Activated naive CD8-positive, alpha-beta T cell (primary cell): ENCODE results near the gene SCO1.
"Not testable (repeated sequence)": the region's sequence is repeated elsewhere in the genome, so short reads cannot be mapped to it uniquely, and the experiment has no call there.

ENCODE experiments used
- H3K27ac Mint-ChIP-seq: one replicate; pipeline ENCODE4 v1.8.0; 2021; ENCODE audit warnings: mixed read lengths
- H3K27me3 Mint-ChIP-seq: one replicate; pipeline ENCODE4 v1.8.0; 2021; ENCODE audit warnings: mixed read lengths
- H3K36me3 Mint-ChIP-seq: one replicate; pipeline ENCODE4 v1.8.0; 2021; ENCODE audit warnings: mixed read lengths
- H3K4me1 Mint-ChIP-seq: one replicate; pipeline ENCODE4 v1.8.0; 2021; ENCODE audit warnings: low read depth, mixed read lengths
- H3K4me3 Mint-ChIP-seq: one replicate; pipeline ENCODE4 v1.8.0; 2021; ENCODE audit warnings: mild to moderate bottlenecking, mixed read lengths
- H3K9me3 Mint-ChIP-seq: one replicate; pipeline ENCODE4 v1.8.0; 2021; ENCODE audit warnings: low read depth, mixed read lengths

Gene SCO1

GRCh38 chr17:10731408-10731879, 34.1 kb upstream of the SCO1 start:
- Mint-ChIP-seq H3K9me3 (no peaks in the 10 kb centered on the region), H3K4me1 (peaks cover 21% of the 10 kb centered on the region), H3K27me3 (no peaks in the 10 kb centered on the region), H3K36me3 (no peaks in the 10 kb centered on the region), H3K4me3 (no peak overlapping the region), H3K27ac (peak overlapping the region; percentile 87)

- Mint-ChIP-seq H3K4me1 (peaks cover 25% of the 10 kb centered on the region), H3K27ac (peak overlapping the region; percentile 86), H3K4me3 (peak overlapping the region; percentile 86)
- not testable (repeated sequence) for H3K36me3 Mint-ChIP-seq, H3K9me3 Mint-ChIP-seq, H3K27me3 Mint-ChIP-seq
Measured at GRCh38 chr17:10730247-10730646, 32.9 kb upstream of the SCO1 start.

- Mint-ChIP-seq H3K9me3 (no peaks in the 10 kb centered on the region), H3K27ac (peak within 1 kb of the TSS; percentile 87), H3K4me1 (peaks cover 25% of the 10 kb centered on the region), H3K27me3 (no peaks in the 10 kb centered on the region), H3K36me3 (no peaks in the 10 kb centered on the region), H3K4me3 (peak within 1 kb of the TSS; percentile 86)
Measured at GRCh38 chr17:10729334-10730193, 32.2 kb upstream of the SCO1 start, which contains the start of gene TMEM220. Gene TMEM220, minus strand, starts transcription at chr17:10730023. Its CDS starts 172 bp downstream, at chr17:10729851.

GRCh38 chr17:10728331-10728892, 31.1 kb upstream of the SCO1 start:
- peak overlapping the region; percentile 41 for H3K27ac Mint-ChIP-seq
- H3K36me3 Mint-ChIP-seq: no peaks in the 10 kb centered on the region
- H3K9me3 Mint-ChIP-seq: no peaks in the 10 kb centered on the region
- H3K4me1 Mint-ChIP-seq: peaks cover 25% of the 10 kb centered on the region
- peak overlapping the region; percentile 30 for H3K4me3 Mint-ChIP-seq
- no peaks in the 10 kb centered on the region for H3K27me3 Mint-ChIP-seq

GRCh38 chr17:10727192-10727591, 29.9 kb upstream of the SCO1 start:
- Mint-ChIP-seq H3K36me3 (no peaks in the 10 kb centered on the region), H3K27ac (peak overlapping the region; percentile 22), H3K4me3 (no peak overlapping the region), H3K9me3 (no peaks in the 10 kb centered on the region), H3K4me1 (peaks cover 25% of the 10 kb centered on the region), H3K27me3 (no peaks in the 10 kb centered on the region)

- no peaks in the 10 kb centered on the region for H3K27me3 Mint-ChIP-seq
- peak overlapping the region; percentile 70 for H3K27ac Mint-ChIP-seq
- H3K4me3 Mint-ChIP-seq: no peak overlapping the region
- no peaks in the 10 kb centered on the region for H3K36me3 Mint-ChIP-seq
- H3K4me1 Mint-ChIP-seq: peaks cover 25% of the 10 kb centered on the region
- H3K9me3 Mint-ChIP-seq: no peaks in the 10 kb centered on the region
Measured at GRCh38 chr17:10726196-10726595, 28.9 kb upstream of the SCO1 start.

GRCh38 chr17:10725262-10725661, 27.9 kb upstream of the SCO1 start:
- no peak overlapping the region for H3K4me3 Mint-ChIP-seq
- H3K36me3 Mint-ChIP-seq: no peaks in the 10 kb centered on the region
- H3K27ac Mint-ChIP-seq: peak overlapping the region; percentile 65
- no peaks in the 10 kb centered on the region for H3K9me3 Mint-ChIP-seq
- no peaks in the 10 kb centered on the region for H3K27me3 Mint-ChIP-seq
- H3K4me1 Mint-ChIP-seq: peaks cover 19% of the 10 kb centered on the region

- Mint-ChIP-seq H3K4me1 (peaks cover 17% of the 10 kb centered on the region), H3K9me3 (no peaks in the 10 kb centered on the region), H3K36me3 (no peaks in the 10 kb centered on the region), H3K4me3 (no peak overlapping the region), H3K27ac (peak overlapping the region; percentile 65), H3K27me3 (no peaks in the 10 kb centered on the region)
Measured at GRCh38 chr17:10724546-10725195, 27.3 kb upstream of the SCO1 start.

GRCh38 chr17:10718547-10718946, 21.2 kb upstream of the SCO1 start:
- Mint-ChIP-seq H3K27ac (peak overlapping the region; percentile 81), H3K36me3 (peaks cover 12% of the 10 kb centered on the region)

GRCh38 chr17:10716218-10716617, 18.9 kb upstream of the SCO1 start:
- no peak overlapping the region for H3K4me3 Mint-ChIP-seq
- peak overlapping the region; percentile 79 for H3K27ac Mint-ChIP-seq
- no peaks in the 10 kb centered on the region for H3K27me3 Mint-ChIP-seq
- H3K4me1 Mint-ChIP-seq: peaks cover 9% of the 10 kb centered on the region
- H3K36me3 Mint-ChIP-seq: peaks cover 14% of the 10 kb centered on the region
- H3K9me3 Mint-ChIP-seq: no peaks in the 10 kb centered on the region

More at GRCh38 chr17:10718547-10718946, 21.2 kb upstream of the SCO1 start:
- Mint-ChIP-seq H3K9me3 (no peaks in the 10 kb centered on the region), H3K4me3 (no peak overlapping the region), H3K27me3 (no peaks in the 10 kb centered on the region), H3K4me1 (peaks cover 9% of the 10 kb centered on the region)

GRCh38 chr17:10713318-10713717, 16.0 kb upstream of the SCO1 start:
- Mint-ChIP-seq H3K4me3 (no peak overlapping the region), H3K27ac (peak overlapping the region; percentile 22), H3K36me3 (peaks cover 18% of the 10 kb centered on the region), H3K9me3 (no peaks in the 10 kb centered on the region), H3K27me3 (no peaks in the 10 kb centered on the region), H3K4me1 (peaks cover 18% of the 10 kb centered on the region)

- H3K27me3 Mint-ChIP-seq: no peaks in the 10 kb centered on the region
- peaks cover 11% of the 10 kb centered on the region for H3K36me3 Mint-ChIP-seq
- no peaks in the 10 kb centered on the region for H3K9me3 Mint-ChIP-seq
- no peak overlapping the region for H3K4me3 Mint-ChIP-seq
- H3K4me1 Mint-ChIP-seq: peaks cover 70% of the 10 kb centered on the region
- H3K27ac Mint-ChIP-seq: peak overlapping the region; percentile 82
Measured at GRCh38 chr17:10705727-10706126, 8.4 kb upstream of the SCO1 start.

GRCh38 chr17:10702574-10702973, 5.2 kb upstream of the SCO1 start:
- H3K9me3 Mint-ChIP-seq: no peaks in the 10 kb centered on the region
- no peaks in the 10 kb centered on the region for H3K27me3 Mint-ChIP-seq
- H3K27ac Mint-ChIP-seq: peak overlapping the region; percentile 82
- H3K36me3 Mint-ChIP-seq: peaks cover 10% of the 10 kb centered on the region
- peaks cover 73% of the 10 kb centered on the region for H3K4me1 Mint-ChIP-seq
- peak overlapping the region; percentile 64 for H3K4me3 Mint-ChIP-seq

GRCh38 chr17:10699856-10700255, 2.5 kb upstream of the SCO1 start:
- Mint-ChIP-seq H3K4me3 (peak overlapping the region; percentile 85), H3K4me1 (peaks cover 69% of the 10 kb centered on the region), H3K27me3 (no peaks in the 10 kb centered on the region), H3K9me3 (no peaks in the 10 kb centered on the region), H3K36me3 (peaks cover 11% of the 10 kb centered on the region), H3K27ac (peak overlapping the region; percentile 97)
